ENCODE data around the gene EPHX1.

- no peak for TF ChIP-seq POLR2A (IDR thresholded peaks at IDR 0.05)
- TF ChIP-seq CTCF (IDR thresholded peaks at IDR 0.05) = no peak
Observed at GRCh38 chr1:225780630-225781029, 29.3 kb upstream of the EPHX1 start.

All from vagina (tissue), 2 donors.